Stimulated activated CD8-positive, alpha-beta memory T cell treated with anti-CD3 and anti-CD28 coated beads, Interleukin-12 subunit alpha, Interleukin-12 subunit beta, amount 100 ng/mL, for 1 hour (primary cell): Measurements from ENCODE around the gene NUP85.
A peak's percentile ranks its signal among the peaks of the same experiment; 100 is the strongest.
"Not testable (repeated sequence)": the region's sequence is repeated elsewhere in the genome, so short reads cannot be mapped to it uniquely, and the experiment has no call there.

Source experiments
- DNase-seq: peaks from one replicate; pipeline ENCODE4 v3.0.0-alpha.2; 2020; ENCODE audit warnings: low read depth

NUP85 gene

DNA sequence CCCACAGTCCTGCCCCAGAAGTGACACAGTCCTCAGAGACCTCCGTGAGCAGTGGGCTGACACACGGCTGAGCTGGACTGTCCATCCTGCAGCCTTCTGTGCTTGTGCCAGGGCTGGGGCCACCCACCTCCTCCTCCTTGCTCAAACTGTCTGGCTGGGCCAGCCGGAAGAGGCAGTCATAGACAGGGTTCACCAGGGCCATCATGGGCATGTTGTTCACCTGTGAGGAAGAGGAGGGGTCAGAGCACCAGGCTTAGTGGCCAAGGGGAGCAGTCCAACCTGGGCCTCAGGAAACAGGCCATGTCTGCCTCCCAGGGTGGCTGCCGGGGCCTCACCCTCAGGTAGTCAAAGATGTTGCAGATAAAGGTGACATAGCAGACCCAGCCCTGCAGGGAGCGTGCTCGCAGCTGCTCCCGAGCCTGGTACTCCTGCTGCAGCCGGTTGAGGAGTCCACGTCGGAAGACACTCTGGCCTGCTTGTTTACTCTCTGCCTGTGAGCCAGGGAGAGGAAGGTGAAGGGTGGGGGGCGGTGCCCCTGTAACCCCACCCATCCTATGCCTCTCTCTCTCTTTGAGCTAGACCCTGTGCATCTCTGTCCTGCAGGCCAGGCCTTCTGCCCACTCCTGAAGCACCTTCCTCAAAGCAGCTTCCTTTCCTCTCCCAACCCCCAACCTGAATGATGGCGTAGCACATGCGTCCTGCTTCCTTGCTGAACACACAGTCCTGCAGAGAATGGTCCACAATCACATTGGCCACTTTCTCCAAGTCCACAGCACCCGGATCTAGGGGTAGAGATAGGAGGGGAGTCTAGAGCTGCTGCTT is 62.1 kb downstream of the NUP85 start:
- no peak for DNase-seq

- no peak for DNase-seq
Measured at GRCh38 chr17:75269844-75270217, 64.4 kb downstream of the NUP85 start.

- peak; percentile 20 for DNase-seq
Measured at GRCh38 chr17:75270218-75270965, 64.9 kb downstream of the NUP85 start.

DNA sequence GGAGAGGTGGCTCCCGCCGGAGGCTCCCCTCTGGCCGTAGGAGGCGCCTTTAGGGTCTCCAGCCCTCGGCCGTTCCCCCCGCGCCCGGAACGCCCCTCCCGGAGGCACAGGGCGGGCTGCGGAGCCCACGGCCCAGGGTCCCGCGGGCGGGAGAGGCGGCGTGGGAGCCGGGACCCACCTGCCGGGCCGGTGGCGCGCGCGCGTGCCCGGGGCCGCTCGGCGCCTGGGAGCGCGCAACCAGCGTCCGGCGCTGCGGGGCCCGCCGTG is 65.4 kb downstream of the NUP85 start, which contains the start of gene MIF4GD:
Gene MIF4GD (minus strand): TSS at position 266 of the 267 bp plus-strand sequence. CDS start 1,036 bp downstream, outside the sequence.
- DNase-seq = no peak

DNA sequence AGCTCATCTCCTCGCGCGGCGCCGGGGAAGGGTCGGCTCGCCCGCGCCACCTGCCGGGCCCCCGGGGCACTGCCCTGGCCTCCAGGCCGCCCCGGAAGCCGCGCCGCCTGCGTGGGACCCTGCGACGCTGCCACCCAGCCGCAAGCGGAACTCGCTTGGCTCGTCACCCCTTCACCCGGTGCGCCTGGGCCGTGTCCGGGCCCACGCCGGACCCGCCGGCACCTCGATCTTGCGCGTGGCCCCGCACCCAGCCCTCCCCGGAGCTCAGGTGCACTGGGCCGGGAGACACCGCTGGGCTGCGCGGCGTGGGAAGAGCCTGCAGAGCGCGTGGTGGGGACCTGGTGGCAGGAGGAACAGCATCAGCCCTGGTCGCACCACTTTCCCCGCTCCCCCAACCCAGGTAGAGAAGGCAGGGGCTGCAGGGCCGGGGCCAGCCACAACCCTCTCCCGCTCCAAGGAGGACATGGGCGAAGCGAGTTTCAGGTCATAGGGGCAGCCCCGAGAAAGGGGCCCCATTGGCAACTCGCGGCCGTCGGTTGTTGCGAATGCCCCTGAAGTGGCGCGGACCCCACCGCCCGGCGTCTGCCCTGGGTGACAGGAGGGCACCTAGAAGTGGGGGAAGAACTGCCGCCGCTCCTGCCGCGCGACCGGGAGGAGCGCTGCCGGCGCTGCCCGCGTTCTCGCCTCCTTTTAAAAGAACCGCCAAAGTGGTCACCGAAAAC is 65.9 kb downstream of the NUP85 start:
- peak; percentile 76 for DNase-seq

DNA sequence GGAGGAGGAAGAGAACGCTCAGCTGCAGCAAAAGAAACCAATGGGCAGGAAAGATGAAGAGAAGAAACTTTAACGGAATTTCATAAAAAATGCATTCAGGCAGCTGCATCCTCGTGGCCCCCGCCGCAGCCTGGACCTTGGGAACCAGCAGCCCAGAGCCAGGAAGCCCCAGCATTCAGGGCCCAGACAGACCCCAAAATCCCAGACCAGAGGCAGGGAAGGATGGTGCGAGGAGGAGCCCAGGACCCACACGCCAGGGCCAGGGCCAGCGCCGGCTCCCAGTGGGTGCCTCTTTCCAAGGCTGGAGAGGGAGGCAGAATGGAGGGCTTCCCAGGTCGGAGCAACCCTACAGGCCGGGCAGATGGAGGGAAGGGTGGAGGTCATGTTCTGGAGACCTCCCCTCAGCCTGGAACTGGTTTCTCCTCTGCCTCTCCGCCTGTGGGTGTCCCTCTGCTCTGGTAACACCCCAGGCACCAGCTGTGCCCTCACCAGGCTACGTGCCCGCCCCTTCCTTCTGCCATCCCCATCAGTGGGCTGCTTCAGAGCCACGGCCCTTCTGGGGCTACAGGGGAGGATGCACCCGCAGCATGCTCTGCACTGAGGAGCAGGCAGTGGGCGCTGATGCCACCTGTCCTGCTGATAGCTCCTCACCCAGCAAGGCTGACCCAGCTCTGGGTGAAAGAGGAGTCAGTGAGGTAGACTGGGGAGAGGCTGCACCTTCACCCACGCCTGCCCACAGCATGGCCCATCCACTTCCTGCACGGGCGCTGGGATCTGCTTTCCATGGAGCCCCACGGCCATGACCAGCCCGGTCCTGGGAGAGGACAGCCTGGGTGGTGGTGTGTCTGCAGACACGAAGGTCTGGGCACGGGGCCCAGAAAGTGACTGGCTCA is 66.7 kb downstream of the NUP85 start:
- DNase-seq = no peak

GRCh38 chr17:75272848-75273184 is 67.3 kb downstream of the NUP85 start:
- no peak for DNase-seq

DNA sequence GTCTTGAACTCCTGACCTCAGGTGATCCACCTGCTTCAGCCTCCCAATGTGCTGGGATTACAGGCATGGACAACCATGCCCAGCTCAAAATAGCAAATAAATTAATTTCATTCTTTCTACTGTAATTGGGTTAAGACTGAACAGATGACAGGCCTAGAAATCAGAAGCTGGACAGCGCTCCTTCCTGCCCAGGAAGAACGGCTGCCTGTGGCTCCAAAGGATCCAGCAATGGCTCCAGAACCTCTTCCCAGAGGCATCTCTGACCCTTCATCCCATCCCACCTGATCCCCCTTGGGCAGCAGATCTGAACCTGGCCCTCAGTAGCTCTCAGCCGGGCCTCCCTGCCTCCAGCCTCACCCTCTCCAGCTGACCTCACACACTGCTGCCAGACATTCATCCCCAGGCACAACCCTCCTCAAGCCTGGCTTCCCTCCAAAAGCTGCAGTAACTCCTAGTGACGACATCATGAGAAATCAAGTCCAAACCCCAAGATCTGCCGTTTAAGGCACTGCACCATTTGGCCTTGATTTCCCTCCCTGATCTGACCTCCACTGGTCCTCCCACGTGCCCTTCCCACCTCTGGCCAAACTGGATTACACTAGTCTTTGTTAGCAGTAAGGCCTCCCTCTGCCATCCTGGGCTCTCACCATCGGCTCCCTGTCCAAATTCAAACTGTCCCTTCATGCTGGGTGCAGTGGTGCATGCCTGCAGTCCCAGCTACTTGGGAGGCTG is 68.7 kb downstream of the NUP85 start:
- DNase-seq = no peak

DNA sequence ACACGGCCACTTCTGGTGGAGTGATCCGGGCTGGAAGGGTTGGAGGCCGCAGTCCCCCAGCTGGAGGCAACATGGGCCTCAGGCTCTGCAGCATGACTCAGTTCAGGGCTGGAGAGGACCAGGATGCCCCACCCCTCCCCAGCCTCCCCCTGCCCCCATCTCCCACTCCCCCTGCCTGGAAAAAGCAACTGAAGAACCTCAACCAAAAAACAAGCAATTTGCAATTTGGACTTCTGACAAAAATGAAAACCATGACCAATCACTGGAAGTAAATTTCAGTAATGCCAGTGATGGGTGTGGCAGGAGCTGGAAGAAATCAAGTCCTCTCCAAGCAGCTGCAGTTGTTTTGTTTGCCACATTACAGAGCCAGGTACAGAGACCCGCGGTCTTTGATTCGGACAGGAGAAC is 72.2 kb downstream of the NUP85 start:
- DNase-seq = no peak

GRCh38 chr17:75280189-75280588 is 74.7 kb downstream of the NUP85 start:
- not testable (repeated sequence) for DNase-seq

DNA sequence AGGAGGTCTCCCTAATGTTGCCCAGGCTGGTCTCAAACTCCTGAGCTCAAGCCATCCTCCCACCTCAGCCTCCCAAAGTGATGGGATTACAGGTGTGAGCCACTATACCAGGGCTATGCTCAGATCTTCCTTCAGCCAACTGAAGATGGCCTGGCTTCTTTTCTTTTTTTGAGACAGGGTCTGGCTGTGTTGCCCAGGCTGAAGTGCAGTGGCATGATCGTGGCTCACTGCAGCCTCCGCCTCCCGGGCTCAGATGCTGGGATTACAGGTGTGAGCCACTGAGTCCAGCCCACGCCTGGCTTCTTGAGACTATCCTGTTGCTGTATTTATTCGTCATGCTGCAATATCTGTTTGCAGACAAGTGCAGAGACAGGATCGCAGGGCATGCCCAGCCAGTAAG is 79.6 kb downstream of the NUP85 start:
- no peak for DNase-seq
